Adrenal gland (tissue), 12 donors: ENCODE measurements around the gene BMPR2. TPM values are rescaled to one million over a fixed set of nuclear protein-coding genes. Genes with fewer than 3 reads are reported as not detected.
"Not testable (repeated sequence)": the region's sequence is repeated elsewhere in the genome, so short reads cannot be mapped to it uniquely, and the experiment has no call there.

Experiments used
- DNase-seq, 7 donors: peaks; one replicate each; pipeline ENCODE4 v3.0.0-alpha.2; 2019 to 2020
- H3K27ac ChIP-seq, 5 donors: fragments of 200-600 bp; sonication (generic) in 4 of 5; 1 replicate in 3 of 5; 2 replicates in 2 of 5; pipeline versions ENCODE4 v1.5.1 to v1.8.0; 2016 to 2020; ENCODE audit warnings: mild to moderate bottlenecking in 1 of 5
- H3K27me3 ChIP-seq: fragments of 200-600 bp; 2 replicates; pipeline ENCODE4 v1.8.0; 2021
- H3K36me3 ChIP-seq, 2 donors: fragments of 200-600 bp; replicated peaks in 1 of 2; 1 replicate in 1 of 2; 2 replicates in 1 of 2; pipeline versions ENCODE4 v1.5.1 to v1.8.0; 2018 to 2022
- H3K4me1 ChIP-seq, 2 donors: fragments of 200-600 bp; replicated peaks in 1 of 2; 1 replicate in 1 of 2; 2 replicates in 1 of 2; pipeline versions ENCODE4 v1.5.1 to v1.8.0; 2018 to 2021
- H3K4me3 ChIP-seq, 4 donors: fragments of 200-600 bp; sonication (generic) in 3 of 4; one replicate each; pipeline ENCODE4 v1.5.1; 2016 to 2018
- H3K9me3 ChIP-seq, 3 donors: fragments of 200-600 bp; sonication (generic) in 1 of 3; replicated peaks in 1 of 3; 1 replicate in 2 of 3; 2 replicates in 1 of 3; pipeline versions ENCODE4 v1.5.1 to v1.8.0; 2016 to 2021
- POLR2A ChIP-seq, 2 donors: fragments of 450-650 bp; IDR thresholded peaks; one replicate each; pipeline ENCODE4 v1.6.1; 2017; ENCODE audit warnings: antibody characterized with exemption in 2 of 2, mild to moderate bottlenecking in 2 of 2, moderate library complexity in 1 of 2
- WGBS, 4 donors: extraction: QIAGEN DNeasy Blood & Tissue Kit in 2 of 4; methylation state at CpG; one replicate each; pipeline versions ENCODE4 v1.1.5 to v1.1.7; 2013 to 2017; 5-methylcytosine and 5-hydroxymethylcytosine counted together
- intact Hi-C, 2 donors: fragments of 100-400 bp; cut with DNase I; formaldehyde crosslinking; loops; one replicate each; pipeline versions ENCODE4 v1.14.1 to v1.15.0; 2022 to 2023
- polyA plus RNA-seq, 3 donors: library from polyadenylated mRNA; stranded (reverse); fragments of 200-250 nt in 2 of 3; fragments of 350-450 nt in 1 of 3; fragmentation: Illumina TruSeq in 1 of 3; extraction: RNeasy Lipid Tissue Mini Kit (QIAGEN cat#74804) in 1 of 3; gene quantifications; one replicate each; pipeline ENCODE4 v1.2.3, GENCODE V29; 2013 to 2014
- total RNA-seq, 9 donors: library from RNA; depleted of rRNA in 4 of 9; stranded (reverse); fragments of >200 nt in 4 of 9; fragments of 120-200 nt in 1 of 9; fragmentation: NEBNext Ultra II Directional in 1 of 9; extraction: Animal tissue kit (Norgen Biotek cat#: 25700) in 1 of 9; gene quantifications; one replicate each; pipeline versions ENCODE4 v1.1.0 to v1.2.4, GENCODE V29; 2013 to 2023
- TF ChIP-seq, protein P1 (sequence below), 6 experiments: fragments of 450-650 bp in 4 of 6; fragments of 200-600 bp in 2 of 6; sonication (generic) in 1 of 6; IDR thresholded peaks; 1 replicate in 5 of 6; 2 replicates in 1 of 6; pipeline versions ENCODE4 v1.5.1 to v1.8.0; 2016 to 2021; ENCODE audit warnings: antibody characterized with exemption in 6 of 6, mild to moderate bottlenecking in 2 of 6, moderate library complexity in 1 of 6
- donor health status: healthy with polysubstance abuse.
- donor health status: Bipolar disorder and iron deficiency.
- donor health status: DM: yes; HTN: yes; CAD: no.
- donor health status: DM: no; HTN: no; CAD: no.
- donor health status: DM: no; HTN: no; CAD: no.
- donor health status: DM: yes; HTN: yes; CAD: no.

The BMPR2 gene
- total and polyA plus RNA-seq, 12 donors, result 7.7 to 123 (median 85.7) TPM

DNA sequence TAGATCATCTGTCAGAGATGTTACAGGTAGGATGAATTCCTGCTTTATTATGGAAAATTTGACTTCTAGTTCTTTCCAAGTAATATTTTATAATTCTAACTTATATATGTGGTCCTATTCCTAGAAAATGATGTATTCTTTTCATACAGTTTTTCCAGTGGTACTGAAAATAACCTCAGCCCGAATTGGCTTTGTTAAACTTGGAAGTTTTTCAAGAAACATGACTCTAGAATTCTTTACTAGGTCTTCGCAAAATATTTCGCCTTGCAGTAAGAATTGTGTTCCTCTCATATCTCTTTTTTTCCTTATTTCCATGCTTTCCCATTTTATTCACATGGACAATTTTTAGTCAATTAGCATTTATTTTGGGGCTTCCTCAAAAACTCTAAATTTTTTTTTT is 60.5 kb downstream of the BMPR2 start:
- Histone ChIP-seq H3K27me3 (no peaks in the 10 kb centered on the region), H3K9me3 (no peaks in the 10 kb centered on the region), H3K36me3 (no peaks in the 10 kb centered on the region), H3K4me1 (peaks cover 14 to 35% of the 10 kb centered on the region in 2 donors), H3K4me3 (no peak overlapping the region), H3K27ac (peak overlapping the region in 2 of 5 donors; percentile 27 to 34)
- intact Hi-C loops, result loop anchor here in 1 of 2 donors (10.0 kb wide), 1 partner anchor 52 kb away; no protein-coding TSS in a partner anchor
- TF ChIP-seq, protein P1, sequence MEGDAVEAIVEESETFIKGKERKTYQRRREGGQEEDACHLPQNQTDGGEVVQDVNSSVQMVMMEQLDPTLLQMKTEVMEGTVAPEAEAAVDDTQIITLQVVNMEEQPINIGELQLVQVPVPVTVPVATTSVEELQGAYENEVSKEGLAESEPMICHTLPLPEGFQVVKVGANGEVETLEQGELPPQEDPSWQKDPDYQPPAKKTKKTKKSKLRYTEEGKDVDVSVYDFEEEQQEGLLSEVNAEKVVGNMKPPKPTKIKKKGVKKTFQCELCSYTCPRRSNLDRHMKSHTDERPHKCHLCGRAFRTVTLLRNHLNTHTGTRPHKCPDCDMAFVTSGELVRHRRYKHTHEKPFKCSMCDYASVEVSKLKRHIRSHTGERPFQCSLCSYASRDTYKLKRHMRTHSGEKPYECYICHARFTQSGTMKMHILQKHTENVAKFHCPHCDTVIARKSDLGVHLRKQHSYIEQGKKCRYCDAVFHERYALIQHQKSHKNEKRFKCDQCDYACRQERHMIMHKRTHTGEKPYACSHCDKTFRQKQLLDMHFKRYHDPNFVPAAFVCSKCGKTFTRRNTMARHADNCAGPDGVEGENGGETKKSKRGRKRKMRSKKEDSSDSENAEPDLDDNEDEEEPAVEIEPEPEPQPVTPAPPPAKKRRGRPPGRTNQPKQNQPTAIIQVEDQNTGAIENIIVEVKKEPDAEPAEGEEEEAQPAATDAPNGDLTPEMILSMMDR (IDR thresholded peaks at IDR 0.05), result no peak
- TF ChIP-seq POLR2A (IDR thresholded peaks at IDR 0.05), result no peak
- no peak for DNase-seq
- WGBS, 4 donors, result 20 to 28% (median 22%) methylated on average over 3 of the region's 3 CpGs

DNA sequence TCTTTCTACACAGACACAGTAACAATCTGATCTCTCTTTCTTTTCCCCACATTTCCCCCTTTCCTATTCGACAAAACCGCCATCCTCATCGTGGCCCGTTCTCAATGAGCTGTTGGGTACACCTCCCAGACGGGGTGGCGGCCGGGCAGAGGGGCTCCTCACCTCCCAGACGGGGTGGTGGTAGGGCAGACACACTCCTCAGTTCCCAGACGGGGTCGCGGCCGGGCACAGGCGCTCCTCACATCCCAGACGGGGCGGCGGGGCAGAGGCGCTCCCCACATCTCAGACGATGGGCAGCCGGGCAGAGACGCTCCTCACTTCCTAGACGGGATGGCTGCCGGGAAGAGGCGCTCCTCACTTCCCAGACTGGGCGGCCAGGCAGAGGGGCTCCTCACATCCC is 64.0 kb downstream of the BMPR2 start:
- WGBS, 4 donors, result 93 to 96% (median 94%) methylated on average over 8 to 24 of the region's 24 CpGs
- H3K27ac ChIP-seq, H3K9me3 ChIP-seq, intact Hi-C loops, H3K36me3 ChIP-seq, H3K27me3 ChIP-seq, DNase-seq, H3K4me3 ChIP-seq: not testable (repeated sequence)
- peaks cover 0 to 25% of the 10 kb centered on the region in 2 donors for H3K4me1 ChIP-seq

DNA sequence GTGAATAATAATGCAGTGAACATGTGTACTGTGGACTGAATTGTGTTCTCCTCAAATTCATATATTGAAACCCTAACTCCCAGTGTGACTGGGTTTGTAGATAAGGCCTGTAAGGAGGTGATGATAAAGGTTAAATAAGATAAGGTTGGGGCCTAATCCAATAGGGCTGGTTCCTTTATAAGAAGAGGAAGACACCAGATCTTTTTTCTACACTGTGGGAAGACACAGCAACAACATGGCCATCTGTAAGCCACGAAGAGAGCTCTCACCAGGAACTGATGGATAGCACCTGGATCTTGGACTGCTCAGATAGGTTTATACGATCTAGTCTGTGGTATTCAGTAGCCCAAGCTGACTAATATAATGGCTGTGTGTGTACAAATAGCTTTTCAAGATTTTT is 66.8 kb downstream of the BMPR2 start:
- TF ChIP-seq, protein P1 (IDR thresholded peaks at IDR 0.05), result no peak
- TF ChIP-seq POLR2A (IDR thresholded peaks at IDR 0.05), result no peak
- H3K27ac ChIP-seq, result no peak overlapping the region
- H3K36me3 ChIP-seq, result no peaks in the 10 kb centered on the region
- H3K27me3 ChIP-seq, result no peaks in the 10 kb centered on the region
- peaks cover 0 to 11% of the 10 kb centered on the region in 2 donors for H3K4me1 ChIP-seq
- no peak for DNase-seq
- intact Hi-C loops, result no loop called here
- no peaks in the 10 kb centered on the region for H3K9me3 ChIP-seq
- 48 to 70% (median 64%) methylated on average over 2 of the region's 2 CpGs for WGBS, 4 donors
- no peak overlapping the region for H3K4me3 ChIP-seq

DNA sequence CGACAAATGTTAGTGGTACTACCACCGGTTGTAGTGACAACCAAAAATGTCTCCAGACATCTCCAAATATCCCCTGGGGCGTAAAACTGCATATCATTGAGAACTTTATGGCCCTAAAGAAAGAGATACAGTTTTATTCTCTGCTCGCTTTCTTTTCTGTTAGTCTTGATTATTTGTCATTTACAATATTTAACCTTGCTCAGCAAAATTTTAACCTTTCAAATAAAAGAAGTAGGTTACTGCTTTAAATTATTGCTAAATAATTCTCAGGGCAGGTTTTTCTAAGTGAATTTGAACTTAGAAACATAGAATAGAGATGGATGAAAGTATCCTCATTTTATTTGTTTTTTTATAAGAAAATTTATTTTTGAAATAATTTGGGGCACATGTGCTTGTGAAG is 67.9 kb downstream of the BMPR2 start:
- no peak for TF ChIP-seq POLR2A (IDR thresholded peaks at IDR 0.05)
- TF ChIP-seq, protein P1 (IDR thresholded peaks at IDR 0.05), result no peak
- H3K9me3 ChIP-seq, result no peaks in the 10 kb centered on the region
- no peak for DNase-seq
- no peak overlapping the region for H3K27ac ChIP-seq
- H3K4me3 ChIP-seq, result no peak overlapping the region
- peaks cover 0 to 11% of the 10 kb centered on the region in 2 donors for H3K4me1 ChIP-seq
- intact Hi-C loops, result no loop called here
- H3K36me3 ChIP-seq, result no peaks in the 10 kb centered on the region
- 93 to 98% (median 94%) methylated on average over 4 of the region's 4 CpGs for WGBS, 4 donors
- H3K27me3 ChIP-seq, result no peaks in the 10 kb centered on the region

DNA sequence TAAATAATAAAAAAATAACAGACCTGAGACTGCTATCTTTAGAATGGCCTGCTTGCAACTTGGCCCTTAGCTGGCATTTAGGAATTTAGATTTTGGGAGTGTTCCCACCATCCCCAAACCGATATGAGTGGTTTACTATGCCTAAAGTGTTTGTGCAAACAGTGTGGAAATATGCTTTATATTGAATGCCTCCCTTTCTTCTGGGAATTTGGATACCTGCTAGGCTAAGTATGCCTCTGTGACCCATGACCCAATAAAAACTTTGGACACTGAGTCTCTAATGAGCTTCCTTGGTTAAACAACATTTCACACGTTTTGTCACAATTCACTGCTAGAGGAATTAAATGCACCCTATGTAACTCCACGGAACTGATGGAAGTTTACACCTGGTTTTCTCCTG is 73.2 kb downstream of the BMPR2 start:
- 90 to 92% (median 91%) methylated on average over 3 of the region's 3 CpGs for WGBS, 4 donors
- Histone ChIP-seq H3K9me3 (no peaks in the 10 kb centered on the region), H3K27me3 (no peaks in the 10 kb centered on the region), H3K4me1 (peaks cover 14 to 18% of the 10 kb centered on the region in 2 donors), H3K27ac (peak overlapping the region in 2 of 5 donors; percentile 64 to 83), H3K36me3 (no peaks in the 10 kb centered on the region), H3K4me3 (no peak overlapping the region)
- no peak for DNase-seq
- no peak for TF ChIP-seq POLR2A (IDR thresholded peaks at IDR 0.05)
- TF ChIP-seq, protein P1 (IDR thresholded peaks at IDR 0.05), result no peak
- intact Hi-C loops, result no loop called here
